HepG2 (cell line): ENCODE results near the gene FDPS. TPM values are rescaled to one million over a fixed set of nuclear protein-coding genes. Genes with fewer than 3 reads are reported as not detected.

Source experiments
- ARID3A ChIP-seq: IDR thresholded peaks from 2 replicates; pipeline ENCODE4 v1.6.1; 2012; ENCODE audit warnings: low read depth, low read length, improper control_type of control experiment
- ATF1 ChIP-seq: IDR thresholded peaks from 2 replicates; pipeline ENCODE4 v1.6.1; 2016; ENCODE audit warnings: mild to moderate bottlenecking, control low read depth
- FOXK1 ChIP-seq: sonication (generic); formaldehyde crosslinking; IDR thresholded peaks from 2 replicates; pipeline ENCODE4 v1.4.0; 2020; ENCODE audit warnings: low read depth, missing genetic modification reagents, borderline replicate concordance
- HNRNPH1 ChIP-seq: fragments of 200-400 bp; formaldehyde crosslinking; optimal IDR thresholded peaks from 2 replicates; pipeline ENCODE3; 2017; ENCODE audit warnings: mild to moderate bottlenecking, low read depth, low read length
- HNRNPUL1 ChIP-seq: fragments of 200-400 bp; formaldehyde crosslinking; IDR thresholded peaks from 2 replicates; pipeline ENCODE4 v1.6.1; 2017; ENCODE audit warnings: low read depth, mild to moderate bottlenecking, low read length, moderate library complexity
- MAFK ChIP-seq, 2 experiments: IDR thresholded peaks in 1 of 2; conservative IDR thresholded peaks in 1 of 2; 2 replicates each; pipeline ENCODE4 v1.6.1; 2011; ENCODE audit warnings: improper control_type of control experiment in 2 of 2, low read length in 2 of 2
- NFATC3 ChIP-seq: sonication (generic); formaldehyde crosslinking; IDR thresholded peaks from 2 replicates; pipeline ENCODE4 v1.5.1; 2020; ENCODE audit warnings: mild to moderate bottlenecking, missing genetic modification reagents
- NFKBIZ ChIP-seq: IDR thresholded peaks from 2 replicates; pipeline ENCODE4 v1.6.1; 2018; ENCODE audit warnings: missing genetic modification reagents, missing compliant biosample characterization
- PRDM10 ChIP-seq: sonication (generic); formaldehyde crosslinking; IDR thresholded peaks from 2 replicates; pipeline ENCODE4 v1.4.0; 2020; ENCODE audit warnings: low read depth, missing genetic modification reagents
- SIN3B ChIP-seq: fragments of 150-350 bp; IDR thresholded peaks from 2 replicates; pipeline ENCODE4 v1.6.1; 2014; ENCODE audit warnings: low read length
- SMARCC2 ChIP-seq: fragments of 450-650 bp; IDR thresholded peaks from 2 replicates; pipeline ENCODE4 v1.6.1; 2017; ENCODE audit warnings: antibody characterized with exemption, mild to moderate bottlenecking
- SNAI1 ChIP-seq: sonication (generic); formaldehyde crosslinking; IDR thresholded peaks from 2 replicates; pipeline ENCODE4 v1.5.0; 2020; ENCODE audit warnings: mild to moderate bottlenecking, missing genetic modification reagents, borderline replicate concordance
- SOX6 ChIP-seq, 2 experiments: fragments of 450-650 bp in 1 of 2; sonication (generic) in 1 of 2; formaldehyde crosslinking in 1 of 2; IDR thresholded peaks; 2 replicates each; pipeline versions ENCODE4 v1.4.0 to v1.6.1; 2017 to 2020; ENCODE audit warnings: antibody characterized with exemption in 1 of 2, mild to moderate bottlenecking in 1 of 2, missing genetic modification reagents in 1 of 2
- TBX3 ChIP-seq: fragments of 450-650 bp; IDR thresholded peaks from 2 replicates; pipeline ENCODE4 v1.6.1; 2017; ENCODE audit warnings: antibody characterized with exemption, mild to moderate bottlenecking, inconsistent platforms, borderline replicate concordance
- ZBTB20 ChIP-seq: sonication (generic); formaldehyde crosslinking; IDR thresholded peaks from 2 replicates; pipeline ENCODE4 v1.8.1; 2023; ENCODE audit warnings: missing genetic modification reagents, low read depth, mild to moderate bottlenecking, borderline replicate concordance
- ZBTB3 ChIP-seq: sonication (generic); formaldehyde crosslinking; IDR thresholded peaks from 2 replicates; pipeline ENCODE4 v1.4.0; 2020; ENCODE audit warnings: low read depth, mild to moderate bottlenecking, moderate library complexity, missing genetic modification reagents, borderline replicate concordance
- ZFAT ChIP-seq: sonication (generic); formaldehyde crosslinking; conservative IDR thresholded peaks from 2 replicates; pipeline ENCODE4 v1.8.1; 2023; ENCODE audit warnings: missing genetic modification reagents, inconsistent platforms
- ZMYM3 ChIP-seq: sonication (generic); formaldehyde crosslinking; IDR thresholded peaks from 2 replicates; pipeline ENCODE4 v1.5.1; 2020; ENCODE audit warnings: mild to moderate bottlenecking, missing genetic modification reagents
- ZNF263 ChIP-seq: sonication (generic); formaldehyde crosslinking; IDR thresholded peaks from 2 replicates; pipeline ENCODE4 v1.4.0; 2020; ENCODE audit warnings: missing genetic modification reagents
- ZNF704 ChIP-seq: sonication (generic); formaldehyde crosslinking; IDR thresholded peaks from 2 replicates; pipeline ENCODE4 v1.8.1; 2023; ENCODE audit warnings: mild to moderate bottlenecking, inconsistent platforms, moderate library complexity, missing genetic modification reagents, borderline replicate concordance
- ZNF772 ChIP-seq: sonication (generic); formaldehyde crosslinking; IDR thresholded peaks from 2 replicates; pipeline ENCODE4 v1.5.0; 2020; ENCODE audit warnings: mild to moderate bottlenecking, missing genetic modification reagents
- ZNF879 ChIP-seq: sonication (generic); formaldehyde crosslinking; IDR thresholded peaks from 2 replicates; pipeline ENCODE4 v1.8.1; 2023; ENCODE audit warnings: missing genetic modification reagents
- ZSCAN31 ChIP-seq: sonication (generic); formaldehyde crosslinking; IDR thresholded peaks from 2 replicates; pipeline ENCODE4 v1.5.0; 2020; ENCODE audit warnings: low read depth, mild to moderate bottlenecking, missing genetic modification reagents
- polyA plus RNA-seq, 8 experiments: library from polyadenylated mRNA; depleted of rRNA in 3 of 8; stranded (reverse) in 7 of 8; unstranded in 1 of 8; fragments of >200 nt; fragmentation: Illumina TruSeq in 4 of 8; extraction: Trizol in 4 of 8; gene quantifications; 2 replicates each; pipeline versions ENCODE4 v1.2.1 to v1.2.3, GENCODE V29; 2011 to 2016; ENCODE audit warnings: low read depth in 4 of 8, missing spikeins in 1 of 8, mixed read lengths in 1 of 8; ENCODE audit not compliant: insufficient read depth in 1 of 8
- total RNA-seq, 5 experiments: library from RNA; depleted of rRNA; stranded (reverse); fragments of >200 nt; fragmentation: Illumina TruSeq; extraction: Trizol; gene quantifications; 2 replicates each; pipeline ENCODE4 v1.2.3, GENCODE V29; 2016; ENCODE audit warnings: low read depth in 1 of 5

FDPS gene
- total and polyA plus RNA-seq, 2 of the 13 experiments (the other 11 are each of a cell fraction or from before 2014, with no cell fraction given) = 264 to 519 TPM

GRCh38 chr1:155322953-155323728, 14.5 kb downstream of the FDPS start (continued):
- TF ChIP-seq ZBTB3 (CRISPR knock-in tag) = no peak
- no peak for TF ChIP-seq ZNF879
- no peak for TF ChIP-seq ZFAT (CRISPR knock-in tag)
- no peak for TF ChIP-seq ZNF263 (CRISPR knock-in tag)
- no peak for TF ChIP-seq ZNF772
- TF ChIP-seq NFKBIZ = no peak
- no peak for TF ChIP-seq HNRNPUL1
- no peak for TF ChIP-seq ARID3A
- peak; percentile 68; the same call in 1 of the 2 replicates for TF ChIP-seq ZSCAN31
- no peak for TF ChIP-seq PRDM10 (CRISPR knock-in tag)
- no peak for TF ChIP-seq TBX3
- no peak; the same call in 1 of the 2 replicates for TF ChIP-seq ZBTB20 (CRISPR knock-in tag)
- TF ChIP-seq ATF1 (CRISPR knock-in tag) = no peak
- peak; percentile 42; the same call in 1 of the 2 replicates for TF ChIP-seq FOXK1 (CRISPR knock-in tag)
- 0 out of 2 replicates have a peak, but pooled peaks have one; percentile 13 for TF ChIP-seq ZMYM3
- no peak for TF ChIP-seq NFATC3 (CRISPR knock-in tag)
- TF ChIP-seq SNAI1 = no peak
- TF ChIP-seq SIN3B = 0 out of 2 replicates have a peak, but pooled peaks have one; percentile 52
- no peak for TF ChIP-seq ZNF704 (CRISPR knock-in tag)
- TF ChIP-seq HNRNPH1 = no peak
- TF ChIP-seq SMARCC2 = no peak
- TF ChIP-seq SOX6 (IDR thresholded peaks at IDR 0.05) = no peak
- no peak for TF ChIP-seq SOX6 (CRISPR knock-in tag; IDR thresholded peaks at IDR 0.05)
- no peak for TF ChIP-seq MAFK (conservative IDR thresholded peaks at IDR 0.05 in 1 of 2, IDR thresholded peaks at IDR 0.05 in 1 of 2; ENCODE audit: low read length in 2 of 2)
